HepG2 (cell line): ENCODE measurements around the gene SPRED3.

Experiments used
- RFXANK ChIP-seq: IDR thresholded peaks from 2 replicates; pipeline ENCODE4 v1.6.1; 2016
- ZFX ChIP-seq: sonication (generic); formaldehyde crosslinking; IDR thresholded peaks from 2 replicates; pipeline ENCODE4 v1.4.0; 2020; ENCODE audit warnings: mild to moderate bottlenecking, low read depth, missing genetic modification reagents, moderate library complexity
- ZNF33B ChIP-seq: sonication (generic); formaldehyde crosslinking; IDR thresholded peaks from 2 replicates; pipeline ENCODE4 v1.5.1; 2020; ENCODE audit warnings: mild to moderate bottlenecking, missing genetic modification reagents
- TF ChIP-seq, protein P1 (sequence below): sonication (generic); formaldehyde crosslinking; IDR thresholded peaks from 2 replicates; pipeline ENCODE4 v1.4.0; 2020; ENCODE audit warnings: missing genetic modification reagents
- TF ChIP-seq, protein P2 (sequence below): sonication (generic); formaldehyde crosslinking; IDR thresholded peaks from 2 replicates; pipeline ENCODE4 v1.5.0; 2020; ENCODE audit warnings: mild to moderate bottlenecking, missing genetic modification reagents, moderate library complexity

DNA sequence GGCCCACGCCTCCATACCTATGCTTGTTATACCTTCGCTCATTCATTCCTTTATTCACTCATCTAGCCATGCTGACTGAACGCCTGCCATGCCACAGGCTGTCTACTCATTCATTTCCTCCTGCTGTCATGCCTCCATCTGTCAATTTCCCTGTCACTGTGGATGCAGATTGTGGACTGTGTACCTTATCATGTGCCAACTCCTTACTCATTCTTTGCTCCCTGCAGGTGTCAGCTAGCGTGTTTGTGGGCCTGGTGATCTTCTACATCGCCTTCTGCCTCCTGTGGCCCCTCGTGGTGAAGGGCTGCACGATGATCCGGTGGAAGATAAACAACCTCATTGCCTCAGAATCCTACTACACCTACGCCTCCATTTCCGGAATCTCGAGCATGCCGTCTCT is 18.2 kb upstream of the SPRED3 start:
- no peak for TF ChIP-seq ZNF33B (CRISPR knock-in tag)
- TF ChIP-seq, protein P1, sequence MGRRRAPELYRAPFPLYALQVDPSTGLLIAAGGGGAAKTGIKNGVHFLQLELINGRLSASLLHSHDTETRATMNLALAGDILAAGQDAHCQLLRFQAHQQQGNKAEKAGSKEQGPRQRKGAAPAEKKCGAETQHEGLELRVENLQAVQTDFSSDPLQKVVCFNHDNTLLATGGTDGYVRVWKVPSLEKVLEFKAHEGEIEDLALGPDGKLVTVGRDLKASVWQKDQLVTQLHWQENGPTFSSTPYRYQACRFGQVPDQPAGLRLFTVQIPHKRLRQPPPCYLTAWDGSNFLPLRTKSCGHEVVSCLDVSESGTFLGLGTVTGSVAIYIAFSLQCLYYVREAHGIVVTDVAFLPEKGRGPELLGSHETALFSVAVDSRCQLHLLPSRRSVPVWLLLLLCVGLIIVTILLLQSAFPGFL (CRISPR knock-in tag): no peak
- TF ChIP-seq, protein P2, sequence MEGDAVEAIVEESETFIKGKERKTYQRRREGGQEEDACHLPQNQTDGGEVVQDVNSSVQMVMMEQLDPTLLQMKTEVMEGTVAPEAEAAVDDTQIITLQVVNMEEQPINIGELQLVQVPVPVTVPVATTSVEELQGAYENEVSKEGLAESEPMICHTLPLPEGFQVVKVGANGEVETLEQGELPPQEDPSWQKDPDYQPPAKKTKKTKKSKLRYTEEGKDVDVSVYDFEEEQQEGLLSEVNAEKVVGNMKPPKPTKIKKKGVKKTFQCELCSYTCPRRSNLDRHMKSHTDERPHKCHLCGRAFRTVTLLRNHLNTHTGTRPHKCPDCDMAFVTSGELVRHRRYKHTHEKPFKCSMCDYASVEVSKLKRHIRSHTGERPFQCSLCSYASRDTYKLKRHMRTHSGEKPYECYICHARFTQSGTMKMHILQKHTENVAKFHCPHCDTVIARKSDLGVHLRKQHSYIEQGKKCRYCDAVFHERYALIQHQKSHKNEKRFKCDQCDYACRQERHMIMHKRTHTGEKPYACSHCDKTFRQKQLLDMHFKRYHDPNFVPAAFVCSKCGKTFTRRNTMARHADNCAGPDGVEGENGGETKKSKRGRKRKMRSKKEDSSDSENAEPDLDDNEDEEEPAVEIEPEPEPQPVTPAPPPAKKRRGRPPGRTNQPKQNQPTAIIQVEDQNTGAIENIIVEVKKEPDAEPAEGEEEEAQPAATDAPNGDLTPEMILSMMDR: no peak
- TF ChIP-seq ZFX (CRISPR knock-in tag): no peak
- TF ChIP-seq RFXANK (CRISPR knock-in tag): no peak
